Common myeloid progenitor, CD34-positive (primary cell): ENCODE measurements around the gene PRSS33.

Experiments
- CTCF ChIA-PET: fragments of 350-600 bp; sonication (Branson Sonifier 250); formaldehyde crosslinking; loops from one replicate; lab custom pipeline; 2021; ENCODE audit warnings: antibody characterized with exemption; lab: Charles Lee
- POLR2A ChIA-PET: fragments of 350-600 bp; sonication (Branson Sonifier 250); formaldehyde crosslinking; loops from one replicate; lab custom pipeline; 2021; ENCODE audit warnings: antibody characterized with exemption; lab: Charles Lee
- DNase-seq, 3 donors: peaks; one replicate each; pipeline versions ENCODE4 v3.0.0 to v3.0.0-alpha.2; 2013
- H3K27ac ChIP-seq, 2 experiments: 1 replicate in 1 of 2; 2 replicates in 1 of 2; pipeline ENCODE4 v1.7.0; 2013; ENCODE audit warnings: inconsistent platforms in 2 of 2, low read length in 2 of 2, mild to moderate bottlenecking in 2 of 2, low read depth in 1 of 2, moderate library complexity in 1 of 2; ENCODE audit not compliant: severe bottlenecking in 2 of 2, insufficient read depth in 1 of 2, poor library complexity in 1 of 2
- H3K27me3 ChIP-seq, 5 experiments: replicated peaks in 2 of 5; 1 replicate in 3 of 5; 2 replicates in 2 of 5; pipeline versions ENCODE4 v1.6.1 to v1.7.0; 2013; ENCODE audit warnings: low read length in 4 of 5, mild to moderate bottlenecking in 2 of 5, moderate library complexity in 2 of 5, inconsistent platforms in 1 of 5; ENCODE audit not compliant: insufficient read depth in 5 of 5, control insufficient read depth in 4 of 5
- H3K36me3 ChIP-seq, 4 experiments: 1 replicate in 2 of 4; 2 replicates in 2 of 4; pipeline versions ENCODE4 v1.6.1 to v1.7.0; 2013; ENCODE audit warnings: low read length in 3 of 4, control low read depth in 1 of 4, mild to moderate bottlenecking in 1 of 4; ENCODE audit not compliant: control insufficient read depth in 4 of 4, insufficient read depth in 4 of 4
- H3K4me1 ChIP-seq, 4 experiments: 1 replicate in 3 of 4; 2 replicates in 1 of 4; pipeline versions ENCODE4 v1.6.1 to v1.7.1; 2013; ENCODE audit warnings: low read length in 3 of 4, mild to moderate bottlenecking in 3 of 4, control low read depth in 1 of 4, inconsistent platforms in 1 of 4, moderate library complexity in 1 of 4; ENCODE audit not compliant: control insufficient read depth in 4 of 4, insufficient read depth in 4 of 4; ENCODE audit errors: control extremely low read depth in 1 of 4
- H3K4me3 ChIP-seq, 7 experiments: 1 replicate in 4 of 7; 2 replicates in 3 of 7; pipeline versions ENCODE4 v1.5.1 to v1.7.0; 2013; ENCODE audit warnings: mild to moderate bottlenecking in 7 of 7, low read length in 6 of 7, moderate library complexity in 6 of 7, inconsistent platforms in 2 of 7, low read depth in 2 of 7, control low read depth in 1 of 7; ENCODE audit not compliant: insufficient read depth in 4 of 7, control insufficient read depth in 1 of 7; ENCODE audit errors: extremely low read depth in 1 of 7
- H3K9me3 ChIP-seq, 5 experiments: 1 replicate in 4 of 5; 2 replicates in 1 of 5; pipeline versions ENCODE4 v1.6.1 to v1.7.1; 2013; ENCODE audit warnings: low read length in 4 of 5, mild to moderate bottlenecking in 2 of 5, inconsistent platforms in 1 of 5, low read depth in 1 of 5, moderate library complexity in 1 of 5; ENCODE audit not compliant: control insufficient read depth in 4 of 5, insufficient read depth in 2 of 5; ENCODE audit errors: control extremely low read depth in 1 of 5
- WGBS: methylation state at CpG from one replicate; pipeline ENCODE4 v1.1.5; 2013; ENCODE audit not compliant: insufficient coverage; 5-methylcytosine and 5-hydroxymethylcytosine counted together

PRSS33 gene

DNA sequence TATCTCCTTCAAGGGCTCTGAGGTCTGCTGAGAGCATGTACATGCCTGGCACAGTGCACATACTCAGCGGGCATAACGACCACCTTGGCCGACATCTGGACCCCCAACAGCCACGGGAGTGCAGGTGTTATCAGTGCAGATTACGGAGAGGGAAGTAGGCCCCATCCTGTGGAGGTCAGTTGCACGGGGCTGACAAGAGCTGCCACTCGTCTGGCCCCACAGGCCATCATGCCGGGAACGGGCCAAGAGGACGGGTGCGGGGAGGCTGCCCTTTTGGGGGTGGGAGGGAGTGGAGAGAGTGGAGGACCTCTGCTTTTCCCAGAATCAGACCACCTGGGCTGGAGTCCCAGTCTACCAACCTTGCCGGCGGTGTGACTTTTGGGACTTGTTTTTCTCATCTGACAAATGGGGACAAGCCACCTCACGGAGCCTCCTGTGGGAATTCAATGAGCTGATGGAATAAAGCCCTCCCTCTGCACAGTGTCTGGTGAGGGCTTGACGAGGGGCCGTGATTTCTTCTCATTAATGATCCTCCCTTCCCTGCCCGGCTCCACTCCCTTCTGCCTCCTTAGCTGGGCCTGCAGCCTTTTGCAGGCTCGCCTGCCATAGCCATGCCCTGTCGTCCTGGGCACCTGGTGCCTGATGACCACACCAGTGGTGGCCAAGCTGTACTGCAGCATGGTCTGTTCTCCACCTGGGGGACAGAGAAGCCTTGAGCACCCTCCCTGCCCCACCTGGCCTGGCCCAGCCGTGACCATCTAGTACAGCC lies 4.6 kb downstream of the PRSS33 start:
- no peak for DNase-seq
- 79% methylated on average over 19 of the region's 20 CpGs for WGBS
- Histone ChIP-seq H3K27me3 (peaks cover 0 to 35% (median 16%) of the 10 kb centered on the region in 5 experiments), H3K9me3 (no peaks in the 10 kb centered on the region), H3K4me3 (no peak overlapping the region), H3K36me3 (peaks cover 0 to 4% (median 0%) of the 10 kb centered on the region in 4 experiments), H3K27ac (no peak overlapping the region), H3K4me1 (peaks cover 0 to 30% (median 21%) of the 10 kb centered on the region in 4 experiments)
- ChIA-PET POLR2A (interaction anchor here (0.6 kb wide), 1 partner anchor 30 kb away, joined by 5 read pairs; no protein-coding TSS in a partner anchor), CTCF (interaction anchor here (0.9 kb wide), 1 partner anchor 9 kb away, joined by 3 read pairs; no protein-coding TSS in a partner anchor)

DNA sequence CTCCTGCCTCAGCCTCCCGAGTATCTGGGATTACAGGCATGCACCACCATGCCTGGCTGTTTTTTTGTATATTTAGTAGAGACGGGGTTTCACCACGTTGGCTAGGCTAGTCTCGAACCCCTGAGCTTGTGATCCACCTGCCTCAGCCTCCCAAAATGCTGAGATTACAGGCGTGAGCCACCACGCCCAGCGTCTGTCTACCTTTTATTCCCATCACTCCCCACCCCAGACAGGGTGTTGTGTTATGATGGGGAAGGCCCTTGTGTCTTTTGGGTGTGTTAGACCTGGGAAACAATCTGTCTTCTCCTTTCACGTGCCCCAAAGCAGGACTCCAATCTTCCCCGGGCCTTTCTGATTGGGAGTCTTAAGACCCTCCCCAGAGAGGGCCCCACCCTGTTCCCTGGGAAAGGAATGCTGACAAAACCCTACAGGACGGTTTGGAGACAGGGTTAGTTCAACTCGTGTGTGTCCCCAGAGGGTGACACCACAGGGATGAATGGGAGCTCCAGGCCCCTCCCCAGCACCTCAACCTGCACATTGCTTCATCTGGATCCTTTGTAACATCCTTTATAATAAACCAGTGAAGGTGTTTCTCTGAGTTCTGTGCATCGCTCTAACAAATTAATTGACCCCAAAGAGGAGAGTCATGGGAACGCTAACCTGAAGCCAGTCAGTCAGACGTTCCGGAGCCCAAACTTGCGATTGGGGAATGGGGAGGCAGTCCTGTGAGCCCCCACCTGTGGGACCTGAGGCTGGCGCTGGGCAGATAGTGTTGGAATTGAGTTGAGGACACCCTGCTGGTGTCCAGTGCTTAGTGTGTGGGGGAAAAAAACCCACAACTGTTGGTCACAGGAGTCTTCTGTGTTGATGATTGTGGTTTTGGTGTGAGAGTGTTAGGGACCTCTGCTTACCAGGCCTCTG lies 7.1 kb downstream of the PRSS33 start:
- peaks cover 0 to 8% (median under 1%) of the 10 kb centered on the region in 4 experiments for H3K36me3 ChIP-seq
- H3K27ac ChIP-seq: no peak overlapping the region
- ChIA-PET POLR2A (no interaction called here), CTCF (no interaction called here)
- no peaks in the 10 kb centered on the region for H3K9me3 ChIP-seq
- H3K27me3 ChIP-seq: peaks cover 0 to 12% (median 4%) of the 10 kb centered on the region in 5 experiments
- 97% methylated on average over 7 of the region's 17 CpGs for WGBS
- no peak for DNase-seq
- H3K4me3 ChIP-seq: no peak overlapping the region
- H3K4me1 ChIP-seq: peaks cover 0 to 34% (median 31%) of the 10 kb centered on the region in 4 experiments

GRCh38 chr16:2779151-2779920 lies 8.0 kb downstream of the PRSS33 start:
- no peak for DNase-seq
- H3K9me3 ChIP-seq: no peaks in the 10 kb centered on the region
- peaks cover 0 to 18% (median 6%) of the 10 kb centered on the region in 4 experiments for H3K36me3 ChIP-seq
- POLR2A ChIA-PET: interaction anchor here (0.6 kb wide), 1 partner anchor 847 kb away, joined by 3 read pairs; no protein-coding TSS in a partner anchor
- H3K4me3 ChIP-seq: no peak overlapping the region
- 97% methylated on average over 17 of the region's 23 CpGs for WGBS
- H3K27me3 ChIP-seq: peaks cover 0 to 4% (median 0%) of the 10 kb centered on the region in 5 experiments
- H3K27ac ChIP-seq: no peak overlapping the region
- CTCF ChIA-PET: interaction anchor here (1.2 to 1.9 kb wide), 2 partner anchors 59 to 89 kb away, joined by 6 to 7 read pairs; no protein-coding TSS in a partner anchor
- peaks cover 0 to 29% (median 27%) of the 10 kb centered on the region in 4 experiments for H3K4me1 ChIP-seq

DNA sequence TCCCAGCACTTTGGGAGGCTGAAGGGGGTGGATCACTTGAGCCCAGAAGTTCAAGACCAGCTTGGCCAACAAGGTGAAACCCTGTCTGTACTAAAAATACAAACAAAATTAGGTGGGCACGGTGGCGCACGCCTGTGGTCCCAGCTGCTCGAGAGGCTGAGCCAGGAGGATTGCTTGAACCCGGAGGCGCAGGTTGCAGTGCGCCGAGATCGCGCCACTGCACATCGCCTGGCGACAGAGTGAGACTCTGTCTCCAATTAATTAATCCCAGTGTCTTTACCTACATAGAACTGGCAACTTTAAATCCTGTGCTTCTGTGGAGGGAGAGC lies 8.8 kb downstream of the PRSS33 start:
- Histone ChIP-seq H3K9me3 (no peaks in the 10 kb centered on the region), H3K4me1 (peaks cover 0 to 29% (median 27%) of the 10 kb centered on the region in 4 experiments), H3K4me3 (peak overlapping the region in 5 of 7 experiments; percentile 76 to 97 (median 96)), H3K36me3 (peaks cover 2 to 24% (median 10%) of the 10 kb centered on the region in 4 experiments), H3K27me3 (no peaks in the 10 kb centered on the region), H3K27ac (peak overlapping the region in 1 of 2 experiments; percentile 99)
- ChIA-PET CTCF (interaction anchor here (1.2 to 1.9 kb wide), 2 partner anchors 60 to 90 kb away, joined by 6 to 7 read pairs; no protein-coding TSS in a partner anchor), POLR2A (interaction anchor here (1.8 kb wide), 1 partner anchor 26 kb away, joined by 5 read pairs; the partner anchor contains the start of gene SRRM2)
- 97% methylated on average over 12 of the region's 12 CpGs for WGBS
- no peak for DNase-seq

- H3K27ac ChIP-seq: peak overlapping the region; percentile 97 to 99
- peaks cover 0 to 29% (median 27%) of the 10 kb centered on the region in 4 experiments for H3K4me1 ChIP-seq
- CTCF ChIA-PET: interaction anchor here (1.2 to 1.9 kb wide), 2 partner anchors 60 to 90 kb away, joined by 6 to 7 read pairs; no protein-coding TSS in a partner anchor
- POLR2A ChIA-PET: interaction anchor here (1.0 to 1.8 kb wide), 2 partner anchors 23 to 25 kb away, joined by 3 to 5 read pairs; partner anchors contain the start of gene SRRM2
- no peaks in the 10 kb centered on the region for H3K9me3 ChIP-seq
- H3K36me3 ChIP-seq: peaks cover 6 to 29% (median 15%) of the 10 kb centered on the region in 4 experiments
- 10% methylated on average over 21 of the region's 27 CpGs for WGBS
- H3K27me3 ChIP-seq: no peaks in the 10 kb centered on the region
- peak overlapping the region; percentile 76 to 97 (median 96) for H3K4me3 ChIP-seq
- DNase-seq: peak in 1 of 3 donors; percentile 29
Observed at GRCh38 chr16:2777903-2778629, 9.3 kb downstream of the PRSS33 start.
